ENCODE data around the gene AMZ1.

The AMZ1 gene

DNA sequence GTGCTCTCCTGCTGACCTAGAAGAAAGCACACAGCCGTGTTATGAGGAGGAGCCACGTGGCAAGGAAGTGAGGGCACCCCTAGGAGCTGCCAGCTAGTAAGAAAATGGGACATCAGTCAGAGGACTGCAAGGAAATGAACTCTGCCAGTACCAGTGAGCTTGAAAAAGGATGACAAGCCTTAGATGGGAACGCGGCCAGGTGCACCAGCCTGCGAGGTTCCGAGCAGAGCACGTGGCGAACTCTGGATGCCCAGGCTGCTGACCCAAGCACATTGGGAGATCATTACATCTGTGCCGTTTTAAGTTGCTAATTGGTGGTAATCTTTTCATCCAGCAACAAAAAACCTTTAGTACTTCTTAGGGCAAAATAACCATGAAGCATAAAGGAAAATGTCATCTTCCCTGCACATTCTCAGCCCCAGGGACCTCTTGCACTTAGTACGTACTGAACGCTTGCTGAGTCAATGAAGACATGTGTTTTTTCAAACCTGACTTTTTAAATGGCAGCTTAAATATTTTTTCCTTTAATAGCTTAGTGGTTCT is 69.4 kb downstream of the AMZ1 start:
- no peak for DNase-seq

DNA sequence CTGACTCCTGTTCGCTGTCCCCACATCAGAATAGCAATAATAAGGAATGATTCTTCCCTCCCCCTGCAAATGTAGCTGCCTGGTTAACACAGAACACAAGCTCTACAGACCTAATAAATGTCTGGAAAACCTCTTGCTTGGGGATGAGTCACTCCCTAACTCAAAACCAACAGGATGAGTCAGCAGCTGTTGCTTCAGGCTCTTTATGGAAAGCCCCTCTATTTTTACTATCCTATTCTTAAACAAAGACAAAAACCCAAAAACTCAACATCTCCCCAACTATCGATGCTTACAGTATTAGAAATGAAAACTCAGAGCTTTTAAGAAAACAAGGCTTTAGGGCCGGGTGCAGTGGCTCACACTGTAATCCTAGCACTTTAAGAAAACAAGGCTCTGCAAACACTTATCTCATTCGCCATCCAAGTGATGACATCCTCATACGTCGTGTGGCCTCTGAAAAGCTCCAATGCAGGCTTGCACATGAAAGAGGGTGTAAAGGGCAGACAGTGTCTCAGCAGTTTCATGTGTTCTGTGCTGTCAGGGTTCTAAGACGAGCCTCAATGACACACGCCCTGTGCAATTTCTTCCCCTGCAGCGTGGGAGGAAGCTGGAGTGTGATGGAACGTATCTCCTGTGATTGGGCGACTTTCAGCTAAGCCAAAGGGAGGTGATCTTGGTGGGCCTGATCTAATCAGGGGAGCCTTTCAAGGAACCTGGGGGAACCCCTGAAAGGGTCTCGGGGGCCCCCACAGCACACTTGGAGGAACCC is 70.1 kb downstream of the AMZ1 start:
- DNase-seq: no peak

DNA sequence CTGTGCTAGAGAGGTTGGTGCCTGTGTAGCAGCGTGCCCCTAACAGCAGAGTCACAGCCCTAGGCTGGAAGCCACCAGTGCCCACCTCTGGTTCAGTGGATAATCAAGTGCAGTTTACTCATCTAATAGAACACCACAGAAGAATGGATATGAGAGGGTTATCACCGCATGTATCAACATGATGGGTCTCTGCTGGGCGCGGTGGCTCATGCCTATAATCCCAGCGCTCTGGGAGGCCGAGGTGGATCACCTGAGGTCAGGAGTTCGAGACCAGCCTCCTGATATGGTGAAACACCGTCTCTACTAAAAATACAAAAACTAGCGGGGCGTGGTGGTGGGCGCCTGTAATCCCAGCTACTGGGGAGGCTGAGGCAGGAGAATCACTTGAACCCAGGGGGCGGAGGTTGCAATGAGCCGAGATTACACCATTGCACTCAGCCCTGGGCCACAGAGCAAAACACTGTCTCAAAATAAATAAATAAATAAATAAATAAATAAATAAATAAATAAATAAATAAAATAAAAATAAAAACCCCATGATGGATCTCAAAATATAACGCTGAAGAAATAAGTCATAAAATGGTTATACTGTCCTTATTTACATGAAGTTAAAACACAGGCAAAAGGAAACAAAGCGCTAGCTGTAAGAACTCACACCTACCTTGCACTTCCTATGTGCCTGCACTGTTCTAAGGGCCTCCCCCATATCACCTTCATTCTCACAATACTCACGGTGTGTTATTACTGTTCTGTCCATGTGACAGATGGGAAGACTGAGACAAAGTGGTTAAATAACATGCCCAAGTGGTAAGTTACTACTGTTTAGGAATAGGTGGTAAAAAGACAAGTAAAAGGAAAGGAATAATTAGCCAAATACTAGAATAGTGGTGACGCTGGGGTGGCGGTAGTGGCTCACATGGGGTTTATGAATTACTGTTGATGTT is 70.9 kb downstream of the AMZ1 start:
- DNase-seq: no peak

DNA sequence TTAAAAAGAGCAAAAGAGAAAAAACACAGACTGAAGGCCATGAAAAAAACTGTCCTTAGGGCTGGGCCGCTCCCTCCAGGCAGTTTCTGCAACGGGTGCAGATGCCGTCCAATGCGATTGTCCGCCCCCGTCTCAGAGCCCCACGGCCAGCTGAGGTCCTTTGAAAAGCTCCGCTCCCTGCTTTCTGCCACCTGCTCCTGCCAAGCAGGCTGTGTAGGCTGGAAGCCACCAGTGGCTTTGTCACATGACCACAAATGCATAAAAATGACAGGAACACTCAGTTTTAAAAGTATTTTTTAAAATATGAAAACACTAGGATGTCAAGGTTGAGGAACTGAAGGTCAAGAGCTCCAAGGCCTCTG is 71.7 kb downstream of the AMZ1 start:
- no peak for DNase-seq

DNA sequence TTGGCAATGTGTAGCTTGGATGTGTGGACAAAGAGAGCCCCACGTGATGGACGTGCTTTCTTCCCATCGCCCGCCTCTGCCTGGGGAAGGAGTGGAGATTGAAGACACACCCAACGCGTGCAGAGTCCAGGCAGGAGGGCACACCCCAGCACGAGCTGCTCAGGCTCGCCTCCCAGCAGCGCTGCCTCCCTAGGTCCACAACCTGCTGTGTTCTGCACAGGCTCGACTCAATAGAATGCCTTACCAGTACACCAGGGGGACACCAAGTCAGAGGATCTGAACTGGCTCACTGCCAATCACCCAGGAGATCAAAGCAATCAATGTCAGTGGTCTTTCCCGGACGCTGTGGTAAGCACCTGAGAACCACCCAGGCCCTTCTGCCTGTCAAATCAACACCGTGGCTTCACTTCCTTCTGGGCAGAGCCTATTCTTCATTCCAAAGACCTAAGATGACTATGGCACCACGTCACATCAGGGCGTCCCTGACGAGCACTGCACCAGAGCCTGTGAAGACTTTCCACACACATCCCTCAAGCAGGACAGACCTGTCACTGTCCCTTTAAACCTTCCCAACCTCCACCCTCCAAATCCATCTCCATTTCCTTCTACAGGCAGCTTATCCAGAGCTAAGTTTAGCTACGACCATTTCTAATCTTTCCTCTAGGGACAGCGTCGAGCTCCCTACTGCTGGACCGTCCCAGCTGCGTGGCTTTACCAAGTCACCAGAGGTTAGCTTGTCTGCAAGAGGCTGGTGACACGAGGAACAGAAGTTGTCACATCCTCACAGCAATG is 72.3 kb downstream of the AMZ1 start:
- no peak for DNase-seq

DNA sequence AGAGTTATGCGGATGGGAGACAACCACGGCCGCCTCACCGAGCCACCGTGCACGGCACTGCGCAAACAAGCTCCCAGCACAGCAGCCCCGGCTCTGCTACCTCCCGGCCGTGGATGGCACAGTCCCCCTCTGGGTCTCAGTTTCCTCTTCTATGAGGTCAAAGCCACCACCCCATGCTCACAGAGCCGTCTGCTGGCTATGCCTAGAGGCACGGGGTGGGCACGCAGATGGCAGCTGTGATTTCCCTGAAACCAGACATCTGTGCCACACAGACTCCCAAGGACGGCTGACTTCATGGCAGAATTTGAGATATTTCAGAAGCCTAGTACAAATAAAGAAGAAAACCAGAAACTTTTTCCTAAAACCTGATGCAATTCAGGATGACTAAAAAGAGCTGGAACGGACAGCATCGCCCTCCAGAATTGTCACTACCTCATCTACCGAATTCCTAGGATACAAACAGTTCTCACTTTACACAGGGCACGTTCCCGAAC is 73.2 kb downstream of the AMZ1 start:
- no peak for DNase-seq

DNA sequence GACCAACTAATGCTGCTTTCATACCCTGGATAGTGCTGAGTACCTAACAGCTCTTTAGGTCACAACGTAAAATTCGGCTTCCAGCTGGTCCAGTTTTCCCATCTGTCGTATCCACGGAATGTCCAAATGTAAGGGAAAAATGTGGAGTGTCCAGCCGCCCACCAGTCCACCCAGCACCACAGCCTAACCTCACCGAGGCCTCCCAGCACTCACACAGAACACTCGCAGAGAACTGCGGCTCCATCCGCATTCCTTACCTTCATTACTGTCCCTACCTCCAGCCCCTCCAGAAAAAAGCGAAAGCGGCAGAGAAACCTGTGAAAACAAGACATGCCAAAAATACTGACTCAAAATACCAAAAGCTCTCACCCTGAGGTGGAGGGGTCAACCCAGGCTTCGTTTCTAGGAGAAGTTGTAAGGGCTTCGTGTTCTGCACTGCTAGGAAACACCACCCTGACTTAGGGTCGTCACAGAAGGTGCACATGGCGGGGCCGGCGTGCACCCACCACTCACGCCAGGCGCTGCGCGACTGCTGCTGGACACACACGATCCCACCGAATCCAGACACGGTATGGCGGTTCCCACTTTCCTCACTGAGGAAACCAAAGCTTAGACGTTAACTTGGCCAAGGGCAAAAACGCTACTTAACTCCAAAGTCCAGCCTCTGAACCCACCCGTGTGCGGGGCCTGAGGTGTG is 73.9 kb downstream of the AMZ1 start:
- no peak for DNase-seq

DNA sequence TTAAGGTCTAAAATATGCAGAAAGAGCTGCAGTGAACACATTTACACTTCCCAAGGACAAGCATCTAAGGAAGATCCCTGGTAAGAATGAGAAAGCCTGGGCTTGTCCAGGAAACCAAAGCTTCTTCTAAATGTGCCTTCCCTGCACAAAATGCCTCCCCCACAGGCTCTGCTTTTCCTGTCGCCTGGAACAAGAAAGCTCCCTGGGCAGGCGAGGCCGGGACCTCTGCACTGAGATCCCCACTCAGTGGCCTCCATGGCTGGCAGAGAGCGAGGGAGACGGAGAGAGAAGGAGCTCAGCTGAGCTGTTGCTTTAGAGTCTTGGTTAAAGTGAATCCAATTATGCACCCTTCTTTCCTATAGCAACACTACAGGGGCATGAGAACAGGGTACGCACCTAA is 75.6 kb downstream of the AMZ1 start:
- no peak for DNase-seq

DNA sequence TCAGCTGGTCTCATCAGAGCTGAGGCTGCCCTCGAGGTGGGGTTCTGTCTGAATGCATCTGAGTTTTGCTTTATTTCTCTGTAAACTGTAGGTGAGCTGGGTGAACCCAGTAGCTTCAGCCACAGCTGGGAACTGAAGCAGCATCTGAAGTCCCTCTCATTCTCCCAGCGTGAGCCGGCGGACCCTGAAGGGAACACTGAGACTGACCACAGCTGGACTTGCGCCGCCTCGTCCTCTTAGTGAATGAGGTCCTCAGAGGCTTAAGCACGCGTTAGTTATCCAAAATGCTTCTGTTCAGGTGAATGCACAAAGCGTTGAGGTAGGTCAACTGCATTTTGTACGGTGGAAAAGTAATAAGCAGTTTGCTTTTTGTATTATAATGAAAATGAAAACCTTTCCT is 76.6 kb downstream of the AMZ1 start:
- no peak for DNase-seq
